HUES6 (cell line): Measurements from ENCODE around the gene LRIT1.

Experiments used
- H3K27ac ChIP-seq: 2 replicates; pipeline ENCODE4 v1.7.0; 2013; ENCODE audit warnings: low read depth, mild to moderate bottlenecking, low read length, inconsistent platforms
- H3K27me3 ChIP-seq: 2 replicates; pipeline ENCODE4 v1.6.1; 2013; ENCODE audit warnings: low read length; ENCODE audit not compliant: control insufficient read depth, insufficient read depth
- H3K36me3 ChIP-seq: 2 replicates; pipeline ENCODE4 v1.6.1; 2013; ENCODE audit warnings: low read length; ENCODE audit not compliant: control insufficient read depth, insufficient read depth
- H3K4me1 ChIP-seq: 2 replicates; pipeline ENCODE4 v1.6.1; 2013; ENCODE audit warnings: low read length; ENCODE audit not compliant: control insufficient read depth, insufficient read depth
- H3K4me3 ChIP-seq: 2 replicates; pipeline ENCODE4 v1.5.1; 2013; ENCODE audit warnings: low read depth, low read length
- H3K9ac ChIP-seq: one replicate; pipeline ENCODE4 v1.6.1; 2013; ENCODE audit warnings: mild to moderate bottlenecking, low read length
- H3K9me3 ChIP-seq: 2 replicates; pipeline ENCODE4 v1.6.1; 2013; ENCODE audit warnings: low read depth, low read length; ENCODE audit not compliant: control insufficient read depth, insufficient read depth

Gene LRIT1

DNA sequence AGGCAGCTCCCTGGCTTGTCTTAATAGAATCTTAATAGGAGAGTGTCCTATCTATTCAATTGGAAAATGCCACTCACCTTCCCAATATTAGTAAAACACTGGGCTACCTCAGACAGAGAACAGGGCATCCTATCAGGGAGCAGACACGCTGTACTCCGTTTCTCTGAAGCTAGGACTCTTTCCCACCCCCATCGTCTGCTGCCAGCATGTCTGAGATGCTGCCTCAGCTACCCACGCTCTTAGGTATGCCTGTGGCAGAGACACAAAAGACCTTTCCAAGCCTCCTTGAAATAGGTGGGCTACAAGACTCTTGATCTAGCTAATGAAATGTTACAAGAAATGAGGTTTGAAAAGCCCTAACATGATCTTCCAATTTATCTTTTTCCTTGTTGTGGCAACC is 13.5 kb downstream of the LRIT1 start:
- Histone ChIP-seq H3K27me3 (peaks cover 3% of the 10 kb centered on the region; the same call in 1 of the 2 replicates), H3K4me1 (no peaks in the 10 kb centered on the region)

DNA sequence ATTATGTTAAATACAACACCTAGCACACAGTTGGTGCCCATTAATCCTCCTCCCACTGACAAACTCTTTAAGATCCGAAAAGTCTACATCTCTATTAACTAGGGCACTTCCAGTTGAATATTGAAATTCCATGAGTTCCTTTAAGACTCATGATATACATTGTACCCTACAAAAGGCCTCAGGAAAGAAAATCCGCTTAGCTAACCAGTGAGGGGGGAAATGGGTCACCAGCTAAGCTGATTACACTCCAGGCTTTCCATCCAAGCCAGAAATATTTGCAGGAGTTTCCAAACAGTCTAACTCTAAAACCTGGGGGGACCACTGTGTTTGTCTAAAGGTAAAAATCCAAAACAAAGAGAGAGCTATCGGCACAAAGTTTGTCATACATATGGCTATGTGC is 14.7 kb downstream of the LRIT1 start:
- Histone ChIP-seq H3K36me3 (no peaks in the 10 kb centered on the region), H3K27ac (no peak overlapping the region), H3K4me1 (no peaks in the 10 kb centered on the region), H3K9ac (no peak overlapping the region), H3K4me3 (no peak overlapping the region), H3K27me3 (peaks cover 3% of the 10 kb centered on the region; the same call in 1 of the 2 replicates), H3K9me3 (no peaks in the 10 kb centered on the region)

More for the DNA sequence above, 13.5 kb downstream of the LRIT1 start:
- Histone ChIP-seq H3K4me3 (no peak overlapping the region), H3K9me3 (no peaks in the 10 kb centered on the region), H3K27ac (no peak overlapping the region), H3K36me3 (no peaks in the 10 kb centered on the region), H3K9ac (no peak overlapping the region)

GRCh38 chr10:84225427-84226173 is 15.7 kb downstream of the LRIT1 start, which contains the start of gene LRIT2:
LRIT2 (minus strand) TSS chr10:84225544; CDS start chr10:84225520, 24 bp downstream.
- Histone ChIP-seq H3K4me3 (no peak within 1 kb of the TSS), H3K9ac (no peak within 1 kb of the TSS), H3K9me3 (no peaks in the 10 kb centered on the region), H3K4me1 (no peaks in the 10 kb centered on the region), H3K27me3 (peaks cover 3% of the 10 kb centered on the region; the same call in 1 of the 2 replicates), H3K27ac (no peak within 1 kb of the TSS), H3K36me3 (no peaks in the 10 kb centered on the region)

GRCh38 chr10:84224411-84225028 is 16.8 kb downstream of the LRIT1 start:
- Histone ChIP-seq H3K27me3 (peaks cover 3% of the 10 kb centered on the region; the same call in 1 of the 2 replicates), H3K4me1 (no peaks in the 10 kb centered on the region), H3K9me3 (no peaks in the 10 kb centered on the region), H3K4me3 (no peak overlapping the region), H3K9ac (no peak overlapping the region), H3K36me3 (no peaks in the 10 kb centered on the region), H3K27ac (no peak overlapping the region)

DNA sequence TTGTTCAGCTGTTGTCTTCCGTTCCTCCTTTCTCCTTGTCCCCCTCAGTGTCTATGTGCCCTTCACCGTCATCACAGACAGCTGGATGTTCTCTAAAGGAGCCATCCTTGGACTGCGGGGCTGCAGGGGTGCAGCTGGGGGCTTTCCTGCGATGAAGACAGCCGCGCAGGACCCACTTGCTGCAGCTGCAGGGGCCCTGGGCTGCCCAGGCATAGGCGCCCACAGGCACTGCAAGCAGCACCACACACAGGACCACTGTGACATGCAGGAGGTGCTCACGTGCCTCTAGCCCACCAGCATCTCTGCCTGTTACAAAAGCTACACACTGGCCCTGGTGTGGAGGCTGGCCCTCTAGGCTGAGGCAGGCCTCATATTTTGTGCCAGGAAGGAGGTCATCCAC is 19.4 kb downstream of the LRIT1 start:
- Histone ChIP-seq H3K4me3 (no peak overlapping the region), H3K27me3 (no peaks in the 10 kb centered on the region; the same call in 1 of the 2 replicates), H3K27ac (no peak overlapping the region), H3K9ac (no peak overlapping the region), H3K36me3 (no peaks in the 10 kb centered on the region), H3K9me3 (no peaks in the 10 kb centered on the region), H3K4me1 (no peaks in the 10 kb centered on the region)

- no peaks in the 10 kb centered on the region for H3K36me3 ChIP-seq
- H3K4me1 ChIP-seq = no peaks in the 10 kb centered on the region
- H3K9me3 ChIP-seq = no peaks in the 10 kb centered on the region
- H3K9ac ChIP-seq = no peak overlapping the region
- no peak overlapping the region for H3K27ac ChIP-seq
- no peaks in the 10 kb centered on the region for H3K27me3 ChIP-seq
- H3K4me3 ChIP-seq = no peak overlapping the region
Measured at GRCh38 chr10:84217746-84218145, 23.6 kb downstream of the LRIT1 start.

- no peaks in the 10 kb centered on the region for H3K9me3 ChIP-seq
- no peak overlapping the region for H3K9ac ChIP-seq
- H3K4me3 ChIP-seq = no peak overlapping the region
- H3K36me3 ChIP-seq = no peaks in the 10 kb centered on the region
- no peaks in the 10 kb centered on the region for H3K27me3 ChIP-seq
- H3K4me1 ChIP-seq = no peaks in the 10 kb centered on the region
- no peak overlapping the region for H3K27ac ChIP-seq
Measured at GRCh38 chr10:84216834-84217233, 24.5 kb downstream of the LRIT1 start.

DNA sequence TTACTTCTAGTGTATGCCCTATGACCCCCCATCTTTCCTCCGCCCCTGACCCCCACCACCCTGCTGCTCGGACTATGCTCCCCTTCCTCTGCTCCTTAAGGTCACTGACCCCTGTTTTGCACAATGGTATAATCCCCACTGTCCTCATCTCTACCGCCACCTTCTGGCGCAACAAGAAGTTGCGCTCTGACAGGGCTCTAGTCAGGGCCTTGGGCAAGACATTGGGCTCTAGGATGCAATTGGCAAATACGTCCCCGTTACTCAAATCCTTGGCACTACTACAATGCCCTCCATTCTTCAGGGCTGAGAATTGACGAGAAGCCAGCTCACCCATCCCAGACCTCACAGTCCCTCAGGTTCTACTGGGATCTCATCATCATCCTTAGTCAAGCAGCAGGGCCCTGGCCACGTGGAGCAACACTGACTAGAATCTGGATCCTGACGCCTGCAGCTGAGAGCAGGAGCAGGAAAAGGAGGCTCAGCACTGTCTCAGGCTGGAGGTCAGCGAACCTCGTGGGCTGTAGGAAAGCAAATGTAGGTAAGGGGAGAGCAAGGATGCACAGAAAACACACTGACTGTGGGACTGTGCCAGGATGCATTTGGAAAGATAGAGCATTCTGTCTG is 26.6 kb downstream of the LRIT1 start:
- Histone ChIP-seq H3K27ac (no peak overlapping the region), H3K9ac (no peak overlapping the region), H3K36me3 (no peaks in the 10 kb centered on the region), H3K9me3 (no peaks in the 10 kb centered on the region), H3K4me1 (no peaks in the 10 kb centered on the region), H3K4me3 (no peak overlapping the region), H3K27me3 (no peaks in the 10 kb centered on the region)

GRCh38 chr10:84214046-84214572 is 27.2 kb downstream of the LRIT1 start:
- H3K4me3 ChIP-seq = no peak overlapping the region
- no peak overlapping the region for H3K27ac ChIP-seq
- H3K36me3 ChIP-seq = no peaks in the 10 kb centered on the region
- no peaks in the 10 kb centered on the region for H3K27me3 ChIP-seq
- no peak overlapping the region for H3K9ac ChIP-seq
- H3K4me1 ChIP-seq = no peaks in the 10 kb centered on the region
- no peaks in the 10 kb centered on the region for H3K9me3 ChIP-seq

GRCh38 chr10:84213076-84213475 is 28.3 kb downstream of the LRIT1 start:
- no peak overlapping the region for H3K9ac ChIP-seq
- H3K4me1 ChIP-seq = no peaks in the 10 kb centered on the region

DNA sequence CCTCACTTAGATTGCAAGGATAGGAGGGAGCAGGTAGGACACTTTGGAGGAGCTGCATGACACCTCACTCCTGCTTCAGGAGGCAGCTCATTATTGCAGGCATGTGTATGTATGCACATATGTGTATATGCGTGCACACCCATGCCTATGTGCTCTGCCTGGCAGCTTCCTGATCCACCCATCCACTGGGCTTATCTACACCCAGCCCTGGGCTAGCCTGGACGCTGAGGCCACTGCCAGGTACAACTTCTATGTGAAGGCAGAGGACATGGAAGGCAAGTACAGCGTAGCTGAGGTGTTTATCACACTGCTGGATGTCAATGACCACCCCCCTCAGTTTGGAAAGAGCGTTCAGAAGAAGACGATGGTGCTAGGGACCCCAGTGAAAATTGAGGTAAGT is 29.3 kb downstream of the LRIT1 start:
- H3K27ac ChIP-seq = no peak overlapping the region
- H3K9ac ChIP-seq = no peak overlapping the region
- no peaks in the 10 kb centered on the region for H3K4me1 ChIP-seq
- no peaks in the 10 kb centered on the region for H3K36me3 ChIP-seq
- no peaks in the 10 kb centered on the region for H3K9me3 ChIP-seq
- 0 out of 2 replicates have a peak, but pooled peaks cover 5% of the 10 kb centered on the region for H3K27me3 ChIP-seq
- H3K4me3 ChIP-seq = no peak overlapping the region

More at GRCh38 chr10:84213076-84213475, 28.3 kb downstream of the LRIT1 start:
- H3K36me3 ChIP-seq = no peaks in the 10 kb centered on the region
- no peaks in the 10 kb centered on the region for H3K9me3 ChIP-seq
- H3K27ac ChIP-seq = no peak overlapping the region
- no peak overlapping the region for H3K4me3 ChIP-seq
- H3K27me3 ChIP-seq = no peaks in the 10 kb centered on the region
